Activated CD4-positive, alpha-beta T cell treated with anti-CD3 and anti-CD28 coated beads for 24 hours (primary cell): ENCODE measurements around the gene AADACL4.
"Not testable (repeated sequence)": the region's sequence is repeated elsewhere in the genome, so short reads cannot be mapped to it uniquely, and the experiment has no call there.

ENCODE experiments used
- DNase-seq, 2 donors: peaks; one replicate each; pipeline ENCODE4 v3.0.0-alpha.2; 2020; ENCODE audit warnings: low read depth in 2 of 2

The AADACL4 gene

DNA sequence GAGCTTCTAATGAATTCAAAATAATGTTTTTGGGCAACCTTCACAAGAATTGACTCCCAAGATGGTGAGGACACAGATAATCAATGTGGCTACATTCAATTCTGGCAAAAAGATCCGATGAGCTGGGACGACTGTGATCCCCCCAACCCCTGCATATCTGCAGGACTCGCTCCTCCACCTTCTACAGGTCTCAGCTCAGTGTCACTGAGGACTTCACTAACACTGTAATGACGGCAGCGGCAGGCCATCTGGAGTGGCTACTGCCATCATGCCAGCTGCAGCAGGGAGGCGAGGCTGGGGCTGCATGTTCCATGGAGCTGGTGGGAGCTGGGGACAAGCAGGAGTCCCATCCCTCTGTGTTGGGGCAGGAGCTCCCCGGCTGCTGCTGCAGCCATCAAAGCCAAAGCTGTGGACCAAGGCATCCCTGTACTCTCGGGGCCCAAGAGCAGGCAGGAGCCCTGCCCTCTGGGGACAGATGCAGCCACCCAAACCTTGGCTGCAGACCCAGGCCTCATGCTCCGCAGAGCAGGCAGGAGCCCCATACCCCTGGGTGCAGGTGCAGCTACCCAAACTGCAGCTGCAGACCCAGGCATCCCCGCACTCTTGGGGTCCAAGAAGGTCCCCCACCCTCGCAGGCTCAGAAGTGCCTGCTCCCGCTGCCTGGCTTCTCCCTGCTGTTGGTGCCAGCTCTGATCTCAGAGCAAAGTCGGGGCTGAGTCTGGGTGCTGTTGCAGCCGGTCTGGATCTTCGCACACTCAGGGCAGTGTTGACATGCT is 13.7 kb upstream of the AADACL4 start:
- DNase-seq, result no peak

- no peak for DNase-seq
These were observed 12.8 kb upstream of the AADACL4 start for GRCh38 chr1:12630946-12631530.

DNA sequence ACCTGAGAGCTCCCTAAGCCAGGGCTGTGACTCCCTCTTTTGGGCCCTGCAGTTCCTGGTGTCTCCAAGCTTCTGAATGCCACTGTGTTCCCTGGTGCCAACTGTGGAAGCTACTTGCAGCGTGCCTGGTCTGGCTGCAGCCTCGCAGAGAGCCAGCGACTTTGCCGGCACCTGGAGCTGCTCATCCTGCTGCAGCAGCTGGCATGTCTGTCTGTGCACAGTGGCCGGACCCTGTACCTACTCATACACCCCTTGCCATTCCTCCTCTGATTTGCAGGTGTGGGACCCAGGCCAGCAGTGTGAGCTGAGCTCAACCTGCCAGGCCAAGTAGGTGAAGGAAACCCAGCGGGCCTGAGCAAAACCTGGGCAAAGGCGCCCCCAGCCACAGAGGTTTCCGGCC is 12.3 kb upstream of the AADACL4 start:
- DNase-seq, result no peak

DNA sequence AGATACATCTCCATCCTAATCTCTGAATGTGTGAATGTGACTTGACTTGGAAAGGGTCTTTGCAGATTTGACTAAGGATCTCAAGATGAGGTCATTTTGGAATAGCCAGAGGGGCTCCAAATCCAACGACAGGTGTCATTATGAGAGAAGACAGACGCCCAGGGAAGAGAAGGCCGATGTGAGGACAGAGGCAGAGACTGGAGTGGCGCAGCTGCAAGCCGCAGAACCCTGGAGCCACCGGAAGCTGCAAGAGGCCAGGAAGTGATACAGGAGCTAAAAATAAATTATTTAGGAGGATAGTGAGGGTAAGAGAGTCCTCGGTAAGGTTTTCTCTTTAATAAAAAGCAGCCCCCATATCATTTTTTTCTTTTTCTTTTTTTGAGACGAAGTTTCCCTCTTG is 9.7 kb upstream of the AADACL4 start:
- no peak for DNase-seq

DNA sequence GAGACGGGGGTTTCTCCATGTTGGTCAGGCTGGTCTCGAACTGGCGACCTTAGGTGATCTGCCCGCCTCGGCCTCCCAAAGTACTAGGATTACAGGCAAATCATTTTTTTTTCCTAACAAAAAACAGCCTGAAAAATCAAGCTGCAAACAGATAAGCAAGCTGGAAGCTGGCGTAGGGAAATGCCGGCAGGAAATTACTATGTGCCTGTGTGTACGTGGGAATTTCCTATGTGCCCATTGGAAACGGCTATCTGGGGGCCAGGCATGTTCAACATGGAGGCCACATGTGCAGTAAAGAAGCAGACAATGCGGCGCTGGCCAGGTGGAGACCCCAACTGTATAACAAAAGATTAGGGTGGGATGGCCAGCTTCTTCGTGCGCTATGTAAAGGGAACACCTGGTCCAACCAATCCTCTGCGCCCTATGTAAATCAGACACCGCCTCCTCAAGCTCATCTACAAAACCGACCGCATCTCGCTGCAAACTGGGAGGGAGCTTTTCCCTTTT is 9.1 kb upstream of the AADACL4 start:
- DNase-seq, result no peak

GRCh38 chr1:12636098-12636950 is 7.6 kb upstream of the AADACL4 start:
- DNase-seq, result no peak

DNA sequence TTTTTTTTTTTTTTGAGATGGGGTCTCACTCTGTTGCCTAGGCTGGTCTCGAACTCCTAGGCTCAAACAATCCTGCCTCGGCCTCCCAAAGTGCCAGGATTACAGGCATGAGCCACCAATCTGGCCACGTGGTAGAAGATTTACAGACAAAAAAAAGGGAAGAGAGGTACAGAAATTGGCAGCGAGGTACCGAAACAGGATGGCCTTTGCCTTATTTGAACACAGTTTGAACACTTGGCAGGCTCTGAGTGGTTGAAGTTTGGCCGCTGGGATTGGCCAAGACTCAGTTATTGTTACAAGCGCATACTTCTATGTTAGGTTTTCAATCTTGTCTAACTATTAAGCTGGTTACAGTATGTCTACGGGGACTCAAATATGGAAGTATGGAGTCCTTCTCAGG is 6.2 kb upstream of the AADACL4 start:
- DNase-seq, result no peak

DNA sequence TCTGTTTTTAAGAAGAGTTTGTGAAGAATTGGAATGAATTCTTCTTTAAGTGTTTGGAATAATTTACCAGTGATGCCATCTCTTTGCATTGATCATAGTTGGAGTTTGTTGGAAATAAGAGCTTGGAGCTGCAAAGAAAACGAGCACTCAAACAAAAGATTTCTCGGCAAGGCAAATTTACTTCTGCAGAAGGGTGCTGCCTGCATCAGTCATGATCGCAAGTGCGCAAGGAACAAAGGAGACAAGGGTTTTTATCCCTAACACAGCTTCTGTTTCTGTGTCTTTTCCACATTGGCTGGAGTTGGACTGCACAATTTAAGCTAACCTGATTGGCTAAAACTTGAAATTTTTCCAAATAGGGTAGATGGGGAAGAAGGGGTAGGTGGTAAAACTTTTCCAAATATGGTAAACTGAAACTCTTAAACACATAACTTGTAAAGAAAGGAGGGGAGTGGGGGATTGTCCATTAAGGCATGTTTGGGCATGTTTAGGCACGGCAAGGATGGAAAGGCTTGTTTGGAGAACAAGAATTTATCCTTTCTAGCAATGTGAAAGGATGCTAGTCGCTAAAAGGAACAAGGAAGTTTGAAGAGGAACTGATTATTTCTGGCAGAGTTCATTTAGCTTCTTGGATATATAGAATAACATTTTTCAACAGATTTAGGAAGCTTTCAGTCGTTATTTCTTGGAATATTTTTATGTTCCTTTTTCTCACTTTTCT is 3.5 kb upstream of the AADACL4 start:
- DNase-seq, result no peak

DNA sequence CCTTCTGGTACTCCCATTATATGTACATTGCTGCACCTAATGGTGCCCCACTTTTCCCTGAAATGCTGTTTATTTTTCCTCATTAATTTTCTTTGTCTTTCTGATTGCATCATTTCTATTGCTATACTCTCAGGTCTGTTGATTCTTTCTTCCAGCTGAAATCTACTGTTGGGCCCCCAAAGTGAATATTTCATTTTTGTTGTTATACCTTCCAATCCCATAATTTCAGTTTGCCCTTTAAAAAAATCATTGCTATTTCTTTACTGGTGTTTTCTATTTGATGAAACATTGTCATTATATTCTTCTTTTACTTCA is 3.0 kb upstream of the AADACL4 start:
- no peak for DNase-seq

GRCh38 chr1:12643079-12643478 is 806 bp upstream of the AADACL4 start:
- no peak for DNase-seq

- DNase-seq, result no peak
These were observed 352 bp downstream of the AADACL4 start for GRCh38 chr1:12644237-12644636.

GRCh38 chr1:12644829-12645228 is 944 bp downstream of the AADACL4 start:
- DNase-seq, result no peak

DNA sequence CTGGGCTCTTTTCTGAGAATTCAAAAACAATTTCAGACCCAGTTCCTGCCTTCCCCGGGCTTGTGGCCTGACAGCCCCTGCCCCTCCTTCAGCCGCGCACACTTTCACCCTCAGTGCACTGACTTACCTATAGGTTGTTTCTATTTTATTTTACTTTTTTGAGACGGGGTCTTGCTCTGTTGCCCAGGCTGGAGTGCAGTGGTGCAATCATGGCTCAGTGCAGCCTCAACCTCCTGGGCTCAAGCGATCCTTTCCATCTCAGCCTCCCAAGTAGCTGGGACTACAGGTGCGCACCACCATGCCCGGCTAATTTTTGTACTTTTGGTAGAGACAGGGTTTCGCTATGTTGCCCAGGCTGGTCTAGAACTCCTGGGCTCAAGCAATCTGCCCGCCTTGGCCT is 1.5 kb downstream of the AADACL4 start:
- DNase-seq, result not testable (repeated sequence)

GRCh38 chr1:12648741-12649140 is 4.9 kb downstream of the AADACL4 start:
- no peak for DNase-seq

- no peak for DNase-seq
These were observed 6.1 kb downstream of the AADACL4 start for GRCh38 chr1:12649971-12650421.

DNA sequence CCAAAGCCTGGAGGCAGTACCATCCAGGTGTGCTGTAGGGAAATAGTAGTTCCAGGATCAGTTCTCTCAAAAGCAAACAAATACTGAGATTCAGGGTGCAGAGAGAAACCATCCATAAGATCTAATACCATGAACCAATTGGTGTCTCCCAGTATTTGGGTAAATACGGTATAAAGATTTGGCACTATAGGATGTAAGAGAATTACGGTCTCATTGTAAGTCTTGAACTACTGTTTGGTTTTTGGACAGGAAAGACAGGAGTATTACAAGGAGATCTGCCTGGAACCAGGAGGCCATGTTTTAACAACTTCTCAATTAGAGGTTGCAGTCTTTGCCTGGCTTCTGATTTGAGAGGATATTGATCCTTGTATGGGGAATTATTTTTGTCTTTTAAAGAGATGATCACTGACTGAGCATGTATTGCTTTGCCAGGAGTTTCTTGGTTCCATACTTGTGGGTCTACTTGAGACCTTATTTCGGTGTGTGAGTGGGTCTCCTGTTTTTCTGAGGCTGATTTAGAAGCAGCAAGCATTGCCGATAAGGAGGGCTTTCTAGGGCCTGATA is 10.2 kb downstream of the AADACL4 start:
- DNase-seq, result no peak

GRCh38 chr1:12654657-12655056 is 10.8 kb downstream of the AADACL4 start:
- no peak for DNase-seq

GRCh38 chr1:12656575-12656974 is 12.7 kb downstream of the AADACL4 start:
- no peak for DNase-seq

DNA sequence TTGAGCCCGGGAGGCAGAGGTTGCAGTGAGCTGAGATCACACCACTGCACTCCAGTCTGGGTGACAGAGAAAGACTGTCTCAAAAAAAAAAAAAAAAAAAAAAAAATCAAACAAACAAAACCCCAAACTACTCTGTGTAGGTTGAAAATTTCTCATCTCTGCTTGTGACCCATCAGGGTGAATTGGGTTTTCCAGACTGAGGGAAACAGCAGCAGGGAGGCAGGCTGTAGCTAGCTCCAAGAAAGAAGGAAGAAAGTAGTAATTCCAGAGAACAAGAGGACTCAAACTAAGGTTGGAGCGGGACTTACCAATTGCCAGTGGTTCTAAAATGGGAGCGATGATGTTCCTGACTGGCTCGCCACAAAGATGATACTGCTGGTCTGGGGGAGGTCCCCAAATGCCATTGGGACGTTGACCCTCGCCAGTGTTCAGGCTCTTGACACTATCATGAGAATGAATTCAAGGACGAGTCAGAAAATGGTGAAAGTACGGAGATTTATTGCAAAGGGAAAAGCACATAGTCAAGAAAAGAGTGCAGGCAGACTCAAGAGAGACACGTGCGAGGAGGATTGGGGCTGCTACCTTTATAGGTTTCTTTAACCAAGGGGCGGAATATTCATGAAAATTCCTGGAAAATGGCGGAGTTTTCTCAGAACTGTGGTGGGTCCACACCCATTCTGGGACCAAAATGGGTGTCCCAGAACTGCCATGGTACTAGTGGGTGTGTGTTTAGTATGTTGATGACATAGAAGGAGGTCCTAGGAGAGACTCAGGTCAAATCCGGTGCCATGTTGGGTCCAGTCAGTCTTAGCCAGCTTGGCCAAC is 13.4 kb downstream of the AADACL4 start:
- DNase-seq, result no peak

GRCh38 chr1:12657885-12658512 is 14.1 kb downstream of the AADACL4 start:
- not testable (repeated sequence) for DNase-seq
